ENCODE measurements around the gene DUSP11. TPM values are rescaled to one million over a fixed set of nuclear protein-coding genes. Genes with fewer than 3 reads are reported as not detected.

The DUSP11 gene
- total and polyA plus RNA-seq, 4 donors: 6.7 to 10.7 (median 9.2) TPM

GRCh38 chr2:73718851-73719621 lies 60.9 kb downstream of the DUSP11 start:
- Histone ChIP-seq H3K4me1 (ENCODE audit: control insufficient read depth in 4 of 4, insufficient read depth in 4 of 4, low read length in 3 of 4) (no peaks in the 10 kb centered on the region), H3K36me3 (ENCODE audit: control insufficient read depth in 4 of 4, insufficient read depth in 3 of 4, low read depth in 1 of 4, low read length in 3 of 4) (no peaks in the 10 kb centered on the region), H3K9ac (ENCODE audit: low read depth in 1 of 2, low read length in 2 of 2) (no peak overlapping the region), H3K27ac (ENCODE audit: low read depth in 1 of 2, low read length in 2 of 2) (no peak overlapping the region), H3K27me3 (ENCODE audit: control insufficient read depth in 4 of 4, insufficient read depth in 4 of 4, low read length in 3 of 4) (no peaks in the 10 kb centered on the region), H3K4me3 (ENCODE audit: low read depth in 1 of 3, low read length in 3 of 3) (no peak overlapping the region), H3K9me3 (ENCODE audit: control insufficient read depth in 4 of 4, low read length in 3 of 4) (peaks cover 0 to 5% (median 0%) of the 10 kb centered on the region in 4 donors)
- DNase-seq (ENCODE audit: low spot score): no peak
- 82% methylated on average over 11 of the region's 11 CpGs for WGBS
- TF ChIP-seq GABPA (IDR thresholded peaks at IDR 0.05 in 1 of 2, conservative IDR thresholded peaks at IDR 0.05 in 1 of 2) (no peak), YY1 (IDR thresholded peaks at IDR 0.05) (no peak), REST (IDR thresholded peaks at IDR 0.05) (no peak), FOXA2 (IDR thresholded peaks at IDR 0.05) (no peak), RXRA (IDR thresholded peaks at IDR 0.05) (no peak), HNF4A (conservative IDR thresholded peaks at IDR 0.05) (no peak), EGR1 (IDR thresholded peaks at IDR 0.05; ENCODE audit: low read depth in 2 of 2) (no peak), TAF1 (conservative IDR thresholded peaks at IDR 0.05) (no peak), HNF4G (IDR thresholded peaks at IDR 0.05) (no peak), SP1 (IDR thresholded peaks at IDR 0.05) (no peak), JUND (IDR thresholded peaks at IDR 0.05) (no peak), FOXA1 (IDR thresholded peaks at IDR 0.05) (no peak), NR2F2 (IDR thresholded peaks at IDR 0.05) (no peak)
- TF ChIP-seq, protein P1, sequence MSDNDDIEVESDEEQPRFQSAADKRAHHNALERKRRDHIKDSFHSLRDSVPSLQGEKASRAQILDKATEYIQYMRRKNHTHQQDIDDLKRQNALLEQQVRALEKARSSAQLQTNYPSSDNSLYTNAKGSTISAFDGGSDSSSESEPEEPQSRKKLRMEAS (IDR thresholded peaks at IDR 0.05): no peak

- no peaks in the 10 kb centered on the region for H3K36me3 ChIP-seq (ENCODE audit: control insufficient read depth in 4 of 4, insufficient read depth in 3 of 4, low read depth in 1 of 4, low read length in 3 of 4)
- no peaks in the 10 kb centered on the region for H3K27me3 ChIP-seq (ENCODE audit: control insufficient read depth in 4 of 4, insufficient read depth in 4 of 4, low read length in 3 of 4)
- no peak overlapping the region for H3K9ac ChIP-seq (ENCODE audit: low read depth in 1 of 2, low read length in 2 of 2)
- no peak overlapping the region for H3K27ac ChIP-seq (ENCODE audit: low read depth in 1 of 2, low read length in 2 of 2)
- H3K4me1 ChIP-seq (ENCODE audit: control insufficient read depth in 4 of 4, insufficient read depth in 4 of 4, low read length in 3 of 4): no peaks in the 10 kb centered on the region
- DNase-seq (ENCODE audit: low spot score): no peak
- WGBS: 76% methylated on average over 6 of the region's 6 CpGs
- H3K9me3 ChIP-seq (ENCODE audit: control insufficient read depth in 4 of 4, low read length in 3 of 4): peaks cover 0 to 9% (median under 1%) of the 10 kb centered on the region in 4 donors
- no peak for TF ChIP-seq HNF4A (conservative IDR thresholded peaks at IDR 0.05)
- no peak for TF ChIP-seq SP1 (IDR thresholded peaks at IDR 0.05)
- TF ChIP-seq TAF1 (conservative IDR thresholded peaks at IDR 0.05): no peak
- no peak for TF ChIP-seq YY1 (IDR thresholded peaks at IDR 0.05)
- no peak for TF ChIP-seq JUND (IDR thresholded peaks at IDR 0.05)
- TF ChIP-seq, protein P2, sequence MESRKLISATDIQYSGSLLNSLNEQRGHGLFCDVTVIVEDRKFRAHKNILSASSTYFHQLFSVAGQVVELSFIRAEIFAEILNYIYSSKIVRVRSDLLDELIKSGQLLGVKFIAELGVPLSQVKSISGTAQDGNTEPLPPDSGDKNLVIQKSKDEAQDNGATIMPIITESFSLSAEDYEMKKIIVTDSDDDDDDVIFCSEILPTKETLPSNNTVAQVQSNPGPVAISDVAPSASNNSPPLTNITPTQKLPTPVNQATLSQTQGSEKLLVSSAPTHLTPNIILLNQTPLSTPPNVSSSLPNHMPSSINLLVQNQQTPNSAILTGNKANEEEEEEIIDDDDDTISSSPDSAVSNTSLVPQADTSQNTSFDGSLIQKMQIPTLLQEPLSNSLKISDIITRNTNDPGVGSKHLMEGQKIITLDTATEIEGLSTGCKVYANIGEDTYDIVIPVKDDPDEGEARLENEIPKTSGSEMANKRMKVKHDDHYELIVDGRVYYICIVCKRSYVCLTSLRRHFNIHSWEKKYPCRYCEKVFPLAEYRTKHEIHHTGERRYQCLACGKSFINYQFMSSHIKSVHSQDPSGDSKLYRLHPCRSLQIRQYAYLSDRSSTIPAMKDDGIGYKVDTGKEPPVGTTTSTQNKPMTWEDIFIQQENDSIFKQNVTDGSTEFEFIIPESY (IDR thresholded peaks at IDR 0.05): no peak
- no peak for TF ChIP-seq RXRA (IDR thresholded peaks at IDR 0.05)
- TF ChIP-seq REST (IDR thresholded peaks at IDR 0.05): no peak
- no peak for TF ChIP-seq RAD21 (IDR thresholded peaks at IDR 0.05)
- TF ChIP-seq GABPA (IDR thresholded peaks at IDR 0.05 in 1 of 2, conservative IDR thresholded peaks at IDR 0.05 in 1 of 2): no peak
- TF ChIP-seq NR2F2 (IDR thresholded peaks at IDR 0.05): no peak
- TF ChIP-seq, protein P1 (IDR thresholded peaks at IDR 0.05): no peak
- TF ChIP-seq ATF3 (IDR thresholded peaks at IDR 0.05): no peak
- TF ChIP-seq EGR1 (IDR thresholded peaks at IDR 0.05; ENCODE audit: low read depth in 2 of 2): no peak
- TF ChIP-seq HNF4G (IDR thresholded peaks at IDR 0.05): no peak
- no peak for TF ChIP-seq FOXA1 (IDR thresholded peaks at IDR 0.05)
- TF ChIP-seq, protein P3, sequence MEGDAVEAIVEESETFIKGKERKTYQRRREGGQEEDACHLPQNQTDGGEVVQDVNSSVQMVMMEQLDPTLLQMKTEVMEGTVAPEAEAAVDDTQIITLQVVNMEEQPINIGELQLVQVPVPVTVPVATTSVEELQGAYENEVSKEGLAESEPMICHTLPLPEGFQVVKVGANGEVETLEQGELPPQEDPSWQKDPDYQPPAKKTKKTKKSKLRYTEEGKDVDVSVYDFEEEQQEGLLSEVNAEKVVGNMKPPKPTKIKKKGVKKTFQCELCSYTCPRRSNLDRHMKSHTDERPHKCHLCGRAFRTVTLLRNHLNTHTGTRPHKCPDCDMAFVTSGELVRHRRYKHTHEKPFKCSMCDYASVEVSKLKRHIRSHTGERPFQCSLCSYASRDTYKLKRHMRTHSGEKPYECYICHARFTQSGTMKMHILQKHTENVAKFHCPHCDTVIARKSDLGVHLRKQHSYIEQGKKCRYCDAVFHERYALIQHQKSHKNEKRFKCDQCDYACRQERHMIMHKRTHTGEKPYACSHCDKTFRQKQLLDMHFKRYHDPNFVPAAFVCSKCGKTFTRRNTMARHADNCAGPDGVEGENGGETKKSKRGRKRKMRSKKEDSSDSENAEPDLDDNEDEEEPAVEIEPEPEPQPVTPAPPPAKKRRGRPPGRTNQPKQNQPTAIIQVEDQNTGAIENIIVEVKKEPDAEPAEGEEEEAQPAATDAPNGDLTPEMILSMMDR (IDR thresholded peaks at IDR 0.05; ENCODE audit: low read depth, low read length, missing input control): no peak
- TF ChIP-seq FOXA2 (IDR thresholded peaks at IDR 0.05): no peak
- no peak overlapping the region for H3K4me3 ChIP-seq (ENCODE audit: low read depth in 1 of 3, low read length in 3 of 3)
Measured at GRCh38 chr2:73718421-73718820, 61.5 kb downstream of the DUSP11 start.
